GM12878 (cell line): Measurements from ENCODE around the gene KIAA2012. TPM values are rescaled to one million over a fixed set of nuclear protein-coding genes. Genes with fewer than 3 reads are reported as not detected.

ENCODE experiments used
- ATAC-seq: fragments of 200-7000 bp; cut with Tn5 transposase; 3 replicates; pipeline ENCODE4 v1.9.1; 2020; ENCODE audit warnings: mild to moderate bottlenecking, moderate library complexity
- BruUV-seq: library from RNA; stranded (reverse); fragments of 400-500 nt; replicated peaks from 2 replicates; lab custom pipeline; 2021; lab: Mats Ljungman, UMichigan
- CTCF ChIA-PET: fragments of 300-600 bp; sonication (Branson Sonifier 250); formaldehyde crosslinking; extraction: SDS; loops from one replicate; lab custom pipeline; 2021; ENCODE audit warnings: inconsistent platforms; lab: Yijun Ruan, JAX
- POLR2A ChIA-PET: fragments of 350-600 bp; formaldehyde crosslinking; extraction: SDS; loops from one replicate; lab custom pipeline; 2021; ENCODE audit warnings: inconsistent platforms; lab: Charles Lee
- RAD21 ChIA-PET: fragments of 300-600 bp; sonication (Branson Sonifier 250); formaldehyde crosslinking; loops from one replicate; lab custom pipeline; 2023; ENCODE audit warnings: antibody characterized with exemption; ENCODE audit not compliant: unreplicated experiment; lab: Charles Lee
- SMC1A ChIA-PET: fragments of 300-600 bp; sonication (Branson Sonifier 250); formaldehyde crosslinking; loops from one replicate; lab custom pipeline; 2023; ENCODE audit not compliant: unreplicated experiment, uncharacterized antibody; lab: Charles Lee
- DNase-seq: peaks from one replicate; pipeline ENCODE4 v3.0.0-alpha.2; 2011; ENCODE audit warnings: low read depth, low spot score
- FAIRE-seq: peaks from 3 replicates; lab custom pipeline; 2011; peaks lifted over from hg19 to GRCh38; lab: Jason Lieb, UNC
- H2AFZ ChIP-seq: 2 replicates; pipeline ENCODE4 v1.6.0; 2011; ENCODE audit warnings: low read depth, low read length, control low read depth; ENCODE audit not compliant: control insufficient read depth
- H3K27ac ChIP-seq: 2 replicates; pipeline ENCODE4 v1.5.1; 2011; ENCODE audit warnings: control low read depth; ENCODE audit not compliant: control insufficient read depth, insufficient read depth
- H3K27me3 ChIP-seq, 2 experiments: replicated peaks in 1 of 2; 2 replicates each; pipeline versions ENCODE4 v1.6.0 to v1.6.1; 2011; ENCODE audit warnings: low read length in 1 of 2; ENCODE audit not compliant: control insufficient read depth in 2 of 2, insufficient read depth in 2 of 2
- H3K36me3 ChIP-seq, 2 experiments: 2 replicates each; pipeline ENCODE4 v1.5.1; 2011; ENCODE audit warnings: low read length in 1 of 2; ENCODE audit not compliant: control insufficient read depth in 2 of 2, insufficient read depth in 2 of 2
- H3K4me1 ChIP-seq: 2 replicates; pipeline ENCODE4 v1.6.1; 2011; ENCODE audit warnings: mild to moderate bottlenecking, low read length, moderate library complexity, mixed read lengths; ENCODE audit not compliant: control insufficient read depth, insufficient read depth
- H3K4me2 ChIP-seq: 2 replicates; pipeline ENCODE4 v1.6.0; 2011; ENCODE audit warnings: control low read depth; ENCODE audit not compliant: control insufficient read depth, insufficient read depth
- H3K4me3 ChIP-seq: fragments of 200-600 bp; sonication (generic); 2 replicates; pipeline ENCODE4 v1.5.1; 2016
- H3K79me2 ChIP-seq: 2 replicates; pipeline ENCODE4 v1.6.0; 2011; ENCODE audit warnings: low read length; ENCODE audit not compliant: control insufficient read depth, insufficient read depth
- H3K9ac ChIP-seq: 2 replicates; pipeline ENCODE4 v1.8.0; 2011; ENCODE audit warnings: low read length, control low read depth, mixed read lengths; ENCODE audit not compliant: control insufficient read depth, insufficient read depth
- H3K9me3 ChIP-seq: replicated peaks from 3 replicates; pipeline ENCODE4 v1.5.1; 2011; ENCODE audit warnings: mild to moderate bottlenecking, low read length; ENCODE audit not compliant: control insufficient read depth, insufficient read depth
- H4K20me1 ChIP-seq: 2 replicates; pipeline ENCODE4 v1.6.0; 2011; ENCODE audit not compliant: control insufficient read depth, insufficient read depth
- ATF3 ChIP-seq: IDR thresholded peaks from 2 replicates; pipeline ENCODE4 v1.6.1; 2011; ENCODE audit warnings: low read depth, mild to moderate bottlenecking, low read length, moderate library complexity, borderline replicate concordance; ENCODE audit errors: extremely low read depth
- EED ChIP-seq: sonication (generic); IDR thresholded peaks from 2 replicates; pipeline ENCODE4 v1.6.1; 2016; ENCODE audit warnings: antibody characterized with exemption, low read depth
- EZH2 ChIP-seq: IDR thresholded peaks from 2 replicates; pipeline ENCODE4 v1.6.1; 2012; ENCODE audit warnings: low read depth, mild to moderate bottlenecking, control low read depth, inconsistent platforms, low read length, borderline replicate concordance; ENCODE audit not compliant: control insufficient read depth
- MAX ChIP-seq: IDR thresholded peaks from 2 replicates; pipeline ENCODE4 v1.6.1; 2012; ENCODE audit warnings: low read depth, low read length, improper control_type of control experiment
- PBX3 ChIP-seq: IDR thresholded peaks from 2 replicates; pipeline ENCODE4 v1.6.1; 2011; ENCODE audit warnings: mild to moderate bottlenecking, low read depth, low read length, moderate library complexity; ENCODE audit not compliant: insufficient replicate concordance
- SMARCA5 ChIP-seq: fragments of 450-650 bp; IDR thresholded peaks from 2 replicates; pipeline ENCODE4 v1.6.1; 2017; ENCODE audit warnings: mild to moderate bottlenecking
- ZNF592 ChIP-seq: fragments of 450-650 bp; IDR thresholded peaks from 2 replicates; pipeline ENCODE4 v1.6.1; 2017; ENCODE audit warnings: mild to moderate bottlenecking, moderate library complexity
- ZNF622 ChIP-seq: fragments of 450-650 bp; IDR thresholded peaks from 2 replicates; pipeline ENCODE4 v1.6.1; 2017; ENCODE audit warnings: mild to moderate bottlenecking, inconsistent platforms
- ZSCAN29 ChIP-seq: fragments of 450-650 bp; IDR thresholded peaks from 2 replicates; pipeline ENCODE4 v1.6.1; 2017; ENCODE audit warnings: mild to moderate bottlenecking, moderate library complexity
- WGBS: methylation state at CpG from one replicate; pipeline ENCODE4 v1.1.6; 2016; ENCODE audit warnings: low lambda C conversion rate; ENCODE audit not compliant: insufficient replicate concordance, insufficient coverage; ENCODE audit errors: missing lambda C conversion rate; 5-methylcytosine and 5-hydroxymethylcytosine counted together
- in situ Hi-C: fragments of 300-500 bp; cut with MboI; formaldehyde crosslinking; loops from 9 replicates; pipeline ENCODE4 v1.14.3; 2018; ENCODE audit warnings: mixed read lengths
- intact Hi-C: fragments of 100-400 bp; cut with micrococcal nuclease; formaldehyde crosslinking; loops from one replicate; pipeline ENCODE4 v1.14.2; 2022; ENCODE audit not compliant: unreplicated experiment
- polyA plus RNA-seq, 11 experiments: library from polyadenylated mRNA; depleted of rRNA in 4 of 11; unstranded in 6 of 11; stranded (reverse) in 5 of 11; fragments of >200 nt; fragmentation: Nextera tagmentation in 4 of 11; fragmentation: Illumina TruSeq in 1 of 11; extraction: Ambion mirVana in 4 of 11; extraction: Trizol in 1 of 11; gene quantifications; 1 replicate in 1 of 11; 2 replicates in 10 of 11; pipeline versions ENCODE4 v1.2.1 to v1.2.3, GENCODE V29; 2011 to 2016; ENCODE audit warnings: inconsistent platforms in 2 of 11, missing spikeins in 2 of 11, low read depth in 1 of 11
- total RNA-seq, 4 experiments: library from RNA; depleted of rRNA in 3 of 4; stranded (reverse); fragments of >200 nt in 3 of 4; fragmentation: Illumina TruSeq in 1 of 4; extraction: Trizol in 1 of 4; gene quantifications; 2 replicates each; pipeline versions ENCODE4 v1.2.1 to v1.2.3, GENCODE V29; 2013 to 2021

Gene KIAA2012
- total and polyA plus RNA-seq, 10 of the 15 experiments (the other 5 are each of a cell fraction or from before 2014, with no cell fraction given), result 0.03 TPM; not detected in 9

- TF ChIP-seq ZNF592 (no peak), ATF3 (no peak)
These were observed 15.7 kb downstream of the KIAA2012 start (continued) for GRCh38 chr2:202088777-202089176.

GRCh38 chr2:202090530-202090929 is 17.5 kb downstream of the KIAA2012 start:
- CTCF ChIA-PET, result no interaction called here
- Histone ChIP-seq H3K4me2 (no peak overlapping the region), H3K9ac (no peak overlapping the region), H3K27ac (no peak overlapping the region), H2AFZ (no peak overlapping the region)
- RAD21 ChIA-PET, result no interaction called here
- no peak for ATAC-seq
- in situ Hi-C loops, result no loop called here
- TF ChIP-seq ZSCAN29 (no peak), PBX3 (no peak), EED (no peak), EZH2 (no peak), ATF3 (no peak), ZNF622 (no peak), SMARCA5 (no peak), MAX (no peak)
- TF ChIP-seq, all 136 proteins: peak for 0
- Histone ChIP-seq H3K27me3 (no peaks in the 10 kb centered on the region; a peak in 1 of 4 replicates), H4K20me1 (no peaks in the 10 kb centered on the region), H3K4me3 (no peak overlapping the region), H3K4me1 (no peaks in the 10 kb centered on the region), H3K9me3 (no peaks in the 10 kb centered on the region), H3K36me3 (no peaks in the 10 kb centered on the region), H3K79me2 (no peaks in the 10 kb centered on the region)
- POLR2A ChIA-PET, result no interaction called here
- no TSS peak for BruUV-seq
- WGBS, result 46% methylated on average over 7 of the region's 7 CpGs
- DNase-seq, result no peak
- intact Hi-C loops, result no loop called here
- SMC1A ChIA-PET, result no interaction called here
- FAIRE-seq, result no peak
